Keratinocyte (primary cell): ENCODE data around the gene SLC34A2. TPM values are rescaled to one million over a fixed set of nuclear protein-coding genes. Genes with fewer than 3 reads are reported as not detected.

ENCODE experiments used
- DNase-seq: peaks from one replicate; pipeline ENCODE4 v3.0.0-alpha.2; 2011; ENCODE audit warnings: low read depth, missing footprints, low spot score
- FAIRE-seq: peaks from 2 replicates; lab custom pipeline; 2011; peaks lifted over from hg19 to GRCh38; lab: Jason Lieb, UNC
- H2AFZ ChIP-seq: 2 replicates; pipeline ENCODE4 v1.6.0; 2012; ENCODE audit warnings: low read length, control low read depth, inconsistent platforms; ENCODE audit not compliant: control insufficient read depth
- H3K27ac ChIP-seq: 2 replicates; pipeline ENCODE4 v1.5.1; 2011; ENCODE audit warnings: low read length; ENCODE audit not compliant: control insufficient read depth, insufficient read depth
- H3K27me3 ChIP-seq: 3 replicates; pipeline ENCODE4 v1.6.0; 2011; ENCODE audit warnings: low read length; ENCODE audit not compliant: control insufficient read depth, insufficient read depth; ENCODE audit errors: extremely low read depth
- H3K36me3 ChIP-seq, 2 experiments: 2 replicates in 1 of 2; 3 replicates in 1 of 2; pipeline ENCODE4 v1.5.1; 2011; ENCODE audit warnings: low read length in 2 of 2, mild to moderate bottlenecking in 1 of 2; ENCODE audit not compliant: control insufficient read depth in 2 of 2, insufficient read depth in 2 of 2; ENCODE audit errors: extremely low read depth in 1 of 2
- H3K4me1 ChIP-seq: 3 replicates; pipeline ENCODE4 v1.5.1; 2011; ENCODE audit warnings: low read length; ENCODE audit not compliant: control insufficient read depth, insufficient read depth; ENCODE audit errors: extremely low read depth
- H3K4me2 ChIP-seq: 3 replicates; pipeline ENCODE4 v1.6.0; 2011; ENCODE audit warnings: low read depth, low read length; ENCODE audit not compliant: control insufficient read depth, insufficient read depth; ENCODE audit errors: extremely low read depth
- H3K4me3 ChIP-seq, 3 experiments: fragments of 200-600 bp in 1 of 3; sonication (generic) in 1 of 3; 2 replicates in 2 of 3; 3 replicates in 1 of 3; pipeline ENCODE4 v1.5.1; 2011 to 2016; ENCODE audit warnings: low read length in 3 of 3, mild to moderate bottlenecking in 3 of 3, control low read depth in 2 of 3, inconsistent platforms in 1 of 3, low read depth in 1 of 3, mixed read lengths in 1 of 3, mixed run types in 1 of 3, moderate library complexity in 1 of 3; ENCODE audit not compliant: control insufficient read depth in 2 of 3, insufficient read depth in 2 of 3; ENCODE audit errors: extremely low read depth in 1 of 3
- H3K79me2 ChIP-seq: 2 replicates; pipeline ENCODE4 v1.6.0; 2012; ENCODE audit warnings: low read length; ENCODE audit not compliant: control insufficient read depth, insufficient read depth
- H3K9ac ChIP-seq: 3 replicates; pipeline ENCODE4 v1.6.0; 2011; ENCODE audit warnings: low read length; ENCODE audit not compliant: control insufficient read depth, insufficient read depth; ENCODE audit errors: extremely low read depth
- H3K9me1 ChIP-seq: 3 replicates; pipeline ENCODE4 v1.6.0; 2011; ENCODE audit warnings: low read length; ENCODE audit not compliant: control insufficient read depth, insufficient read depth; ENCODE audit errors: extremely low read depth
- H3K9me3 ChIP-seq: 2 replicates; pipeline ENCODE4 v1.5.1; 2012; ENCODE audit warnings: low read depth, low read length; ENCODE audit not compliant: control insufficient read depth
- H4K20me1 ChIP-seq: 3 replicates; pipeline ENCODE4 v1.6.0; 2011; ENCODE audit warnings: low read length; ENCODE audit not compliant: control insufficient read depth, insufficient read depth; ENCODE audit errors: extremely low read depth
- CTCF ChIP-seq, 3 experiments: IDR thresholded peaks in 1 of 3; conservative IDR thresholded peaks in 1 of 3; optimal IDR thresholded peaks in 1 of 3; 2 replicates in 2 of 3; 3 replicates in 1 of 3; pipeline versions ENCODE3 to v1.5.1; 2011; ENCODE audit warnings: low read length in 3 of 3, mild to moderate bottlenecking in 3 of 3, moderate library complexity in 2 of 3, control low read depth in 1 of 3, inconsistent platforms in 1 of 3; ENCODE audit not compliant: insufficient read depth in 2 of 3; ENCODE audit errors: extremely low read depth in 1 of 3
- EZH2 ChIP-seq: IDR thresholded peaks from one replicate; pipeline ENCODE4 v1.6.1; 2012; ENCODE audit warnings: inconsistent platforms, mild to moderate bottlenecking, low read length, moderate library complexity
- dilution Hi-C: fragments of 300-500 bp; cut with MboI; formaldehyde crosslinking; loops from one replicate; pipeline ENCODE4 v1.7.0; 2020; ENCODE audit warnings: low sequenced_read_pairs; ENCODE audit not compliant: extremely low pct_ligation_motif_present
- polyA plus RNA-seq, 5 experiments: library from polyadenylated mRNA; depleted of rRNA in 3 of 5; stranded (reverse) in 3 of 5; stranded (forward) in 1 of 5; unstranded in 1 of 5; fragments of >200 nt; gene quantifications; 1 replicate in 1 of 5; 2 replicates in 3 of 5; 3 replicates in 1 of 5; pipeline versions ENCODE4 v1.2.1 to v1.2.3, GENCODE V29; 2011 to 2012; ENCODE audit warnings: missing spikeins in 2 of 5, low read depth in 1 of 5, low replicate concordance in 1 of 5

Gene SLC34A2
- polyA plus RNA-seq, 1 donor (not counting 4 experiments of a cell fraction or from before 2014, with no cell fraction given) = not detected

GRCh38 chr4:25704516-25704915 lies 48.9 kb downstream of the SLC34A2 start:
- no peaks in the 10 kb centered on the region for H3K9me1 ChIP-seq
- no peak overlapping the region for H3K27ac ChIP-seq
- H3K4me3 ChIP-seq = no peak overlapping the region
- dilution Hi-C loops = no loop called here
- no peaks in the 10 kb centered on the region for H3K9me3 ChIP-seq
- H3K36me3 ChIP-seq = no peaks in the 10 kb centered on the region
- DNase-seq = no peak
- no peak for TF ChIP-seq CTCF (optimal IDR thresholded peaks at IDR 0.05 in 1 of 3, IDR thresholded peaks at IDR 0.05 in 1 of 3, conservative IDR thresholded peaks at IDR 0.05 in 1 of 3; ENCODE audit: extremely low read depth in 1 of 3, insufficient read depth in 2 of 3, low read length in 3 of 3)
- TF ChIP-seq EZH2 = no peak
- H3K4me1 ChIP-seq = no peaks in the 10 kb centered on the region
- H4K20me1 ChIP-seq = no peaks in the 10 kb centered on the region
- H3K79me2 ChIP-seq = no peaks in the 10 kb centered on the region
- H3K9ac ChIP-seq = no peak overlapping the region
- no peaks in the 10 kb centered on the region for H3K27me3 ChIP-seq
- no peak overlapping the region for H3K4me2 ChIP-seq
- no peak for FAIRE-seq
- H2AFZ ChIP-seq = no peak overlapping the region

GRCh38 chr4:25710637-25711036 lies 55.0 kb downstream of the SLC34A2 start:
- no peak for FAIRE-seq
- no peak for DNase-seq
- TF ChIP-seq CTCF (optimal IDR thresholded peaks at IDR 0.05 in 1 of 3, IDR thresholded peaks at IDR 0.05 in 1 of 3, conservative IDR thresholded peaks at IDR 0.05 in 1 of 3; ENCODE audit: extremely low read depth in 1 of 3, insufficient read depth in 2 of 3, low read length in 3 of 3) (no peak), EZH2 (no peak)
- Histone ChIP-seq H3K79me2 (no peaks in the 10 kb centered on the region), H4K20me1 (no peaks in the 10 kb centered on the region), H3K9me1 (no peaks in the 10 kb centered on the region), H2AFZ (no peak overlapping the region), H3K9me3 (no peaks in the 10 kb centered on the region), H3K4me3 (no peak overlapping the region), H3K36me3 (no peaks in the 10 kb centered on the region), H3K4me1 (no peaks in the 10 kb centered on the region), H3K27me3 (no peaks in the 10 kb centered on the region), H3K27ac (no peak overlapping the region), H3K4me2 (no peak overlapping the region), H3K9ac (no peak overlapping the region)
- dilution Hi-C loops = no loop called here
